Panc1 (cell line): ENCODE data around the gene GALNT18.

ENCODE experiments used
- CTCF ChIP-seq: fragments of 450-650 bp; IDR thresholded peaks from 2 replicates; pipeline ENCODE4 v1.5.1; 2017; ENCODE audit warnings: mild to moderate bottlenecking
- REST ChIP-seq, 2 experiments: IDR thresholded peaks; 2 replicates each; pipeline ENCODE4 v1.6.1; 2011 to 2012; ENCODE audit warnings: low read depth in 2 of 2, control low read depth in 1 of 2, low read length in 1 of 2, mild to moderate bottlenecking in 1 of 2, moderate library complexity in 1 of 2; ENCODE audit not compliant: insufficient read depth in 1 of 2

- TF ChIP-seq REST (IDR thresholded peaks at IDR 0.05; ENCODE audit: insufficient read depth in 1 of 2, low read depth in 2 of 2, low read length in 1 of 2) (no peak), CTCF (no peak)
Measured at GRCh38 chr11:11397781-11398180, 224.0 kb downstream of the GALNT18 start.
